ENCODE measurements around the gene PGLYRP4.

The PGLYRP4 gene, protein sequence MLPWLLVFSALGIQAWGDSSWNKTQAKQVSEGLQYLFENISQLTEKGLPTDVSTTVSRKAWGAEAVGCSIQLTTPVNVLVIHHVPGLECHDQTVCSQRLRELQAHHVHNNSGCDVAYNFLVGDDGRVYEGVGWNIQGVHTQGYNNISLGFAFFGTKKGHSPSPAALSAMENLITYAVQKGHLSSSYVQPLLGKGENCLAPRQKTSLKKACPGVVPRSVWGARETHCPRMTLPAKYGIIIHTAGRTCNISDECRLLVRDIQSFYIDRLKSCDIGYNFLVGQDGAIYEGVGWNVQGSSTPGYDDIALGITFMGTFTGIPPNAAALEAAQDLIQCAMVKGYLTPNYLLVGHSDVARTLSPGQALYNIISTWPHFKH

DNA sequence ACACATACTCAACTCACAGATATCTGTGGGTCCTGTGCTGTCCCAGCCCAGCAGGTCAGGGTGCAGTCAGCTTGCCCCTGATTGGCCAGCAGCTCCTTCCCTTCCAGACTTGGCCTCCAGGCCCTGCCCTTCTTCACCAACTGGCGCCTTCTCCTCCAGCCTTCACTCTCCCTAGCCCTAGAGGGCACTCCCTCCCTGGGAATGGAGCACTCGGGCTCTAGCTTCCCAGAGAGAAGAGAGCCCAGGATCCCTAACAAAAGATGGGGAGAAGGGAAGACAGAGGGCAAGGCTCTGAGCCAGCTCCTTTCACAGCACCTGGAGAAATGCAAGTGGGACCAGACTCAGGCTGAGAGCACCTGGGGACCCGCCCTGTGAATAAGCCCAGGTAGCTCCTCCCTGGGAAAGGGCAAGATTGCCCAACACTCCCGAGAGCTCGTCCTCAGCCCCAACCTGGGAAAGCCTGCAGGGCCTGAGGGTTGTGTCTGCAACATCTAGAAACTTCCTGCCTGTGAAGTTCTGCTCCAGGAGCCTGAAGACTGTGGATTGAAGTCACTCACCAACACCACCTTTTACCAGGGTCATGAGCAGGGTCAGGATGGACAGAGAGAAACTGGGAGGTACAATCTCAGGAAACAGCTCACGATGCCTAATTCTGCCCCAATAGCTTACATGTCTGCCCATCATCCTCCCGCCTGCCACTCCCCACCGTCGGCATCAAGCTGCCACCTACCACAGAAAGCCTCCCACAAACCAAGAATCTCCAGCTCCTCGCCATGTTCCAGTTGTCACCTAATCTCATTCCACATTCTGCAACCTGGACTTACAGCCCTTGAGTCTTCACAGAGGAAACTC lies at the start of gene PGLYRP4:
TSS of gene PGLYRP4 (minus strand) at position 331 of the 852 bp plus-strand sequence. CDS start 909 bp downstream, outside the sequence.
- Histone ChIP-seq H3K36me3 (ENCODE audit: control insufficient read depth, insufficient read depth, low read length) (no peaks in the 10 kb centered on the region), H3K4me1 (ENCODE audit: control insufficient read depth, insufficient read depth, low read length) (no peaks in the 10 kb centered on the region), H3K9ac (ENCODE audit: low read length) (no peak within 1 kb of the TSS), H3K4me3 (ENCODE audit: low read length) (no peak within 1 kb of the TSS), H3K27me3 (ENCODE audit: control insufficient read depth, insufficient read depth, low read length) (no peaks in the 10 kb centered on the region), H3K9me3 (ENCODE audit: control insufficient read depth, low read length) (no peaks in the 10 kb centered on the region)

DNA sequence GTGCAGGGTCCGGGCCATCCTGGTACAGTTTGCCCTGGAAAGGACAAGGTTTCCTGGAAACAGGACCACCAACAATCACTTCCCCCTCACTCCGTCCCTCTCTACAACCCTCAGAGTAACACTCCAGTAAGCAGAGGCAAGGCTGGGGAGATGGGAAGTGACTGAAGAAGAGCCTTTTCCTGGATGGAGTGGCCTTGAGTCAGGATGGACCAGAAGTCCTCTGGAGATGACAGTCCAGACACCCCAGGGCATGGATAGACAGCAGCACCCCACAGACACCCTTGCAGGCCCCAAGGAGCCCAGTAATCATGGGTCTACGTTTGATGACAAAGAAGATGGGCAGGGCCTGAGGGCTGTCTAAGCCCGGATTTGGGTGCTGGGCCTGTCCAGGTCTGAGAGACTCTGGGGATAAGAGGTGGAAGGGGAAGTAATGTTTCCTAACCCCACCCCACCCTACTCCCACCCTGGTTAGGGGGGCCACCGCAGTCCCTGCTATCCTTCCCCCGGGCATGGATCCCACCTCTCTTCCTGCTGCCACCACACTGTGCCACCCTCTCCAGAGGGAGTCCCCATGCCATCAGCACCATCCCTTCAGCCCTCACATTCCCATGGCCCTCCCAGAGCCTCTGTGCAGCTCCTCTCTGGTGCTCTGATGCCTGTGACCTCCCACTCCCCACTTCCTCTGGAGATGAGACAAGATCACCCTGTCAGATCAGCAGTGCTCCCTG lies 49.4 kb upstream of the PGLYRP4 start:
- no peak overlapping the region for H3K4me3 ChIP-seq (ENCODE audit: low read length)
- no peaks in the 10 kb centered on the region for H3K9me3 ChIP-seq (ENCODE audit: control insufficient read depth, low read length)
- H3K4me1 ChIP-seq (ENCODE audit: control insufficient read depth, insufficient read depth, low read length) = no peaks in the 10 kb centered on the region
- no peaks in the 10 kb centered on the region for H3K27me3 ChIP-seq (ENCODE audit: control insufficient read depth, insufficient read depth, low read length)
- no peaks in the 10 kb centered on the region for H3K36me3 ChIP-seq (ENCODE audit: control insufficient read depth, insufficient read depth, low read length)
- no peak overlapping the region for H3K9ac ChIP-seq (ENCODE audit: low read length)

DNA sequence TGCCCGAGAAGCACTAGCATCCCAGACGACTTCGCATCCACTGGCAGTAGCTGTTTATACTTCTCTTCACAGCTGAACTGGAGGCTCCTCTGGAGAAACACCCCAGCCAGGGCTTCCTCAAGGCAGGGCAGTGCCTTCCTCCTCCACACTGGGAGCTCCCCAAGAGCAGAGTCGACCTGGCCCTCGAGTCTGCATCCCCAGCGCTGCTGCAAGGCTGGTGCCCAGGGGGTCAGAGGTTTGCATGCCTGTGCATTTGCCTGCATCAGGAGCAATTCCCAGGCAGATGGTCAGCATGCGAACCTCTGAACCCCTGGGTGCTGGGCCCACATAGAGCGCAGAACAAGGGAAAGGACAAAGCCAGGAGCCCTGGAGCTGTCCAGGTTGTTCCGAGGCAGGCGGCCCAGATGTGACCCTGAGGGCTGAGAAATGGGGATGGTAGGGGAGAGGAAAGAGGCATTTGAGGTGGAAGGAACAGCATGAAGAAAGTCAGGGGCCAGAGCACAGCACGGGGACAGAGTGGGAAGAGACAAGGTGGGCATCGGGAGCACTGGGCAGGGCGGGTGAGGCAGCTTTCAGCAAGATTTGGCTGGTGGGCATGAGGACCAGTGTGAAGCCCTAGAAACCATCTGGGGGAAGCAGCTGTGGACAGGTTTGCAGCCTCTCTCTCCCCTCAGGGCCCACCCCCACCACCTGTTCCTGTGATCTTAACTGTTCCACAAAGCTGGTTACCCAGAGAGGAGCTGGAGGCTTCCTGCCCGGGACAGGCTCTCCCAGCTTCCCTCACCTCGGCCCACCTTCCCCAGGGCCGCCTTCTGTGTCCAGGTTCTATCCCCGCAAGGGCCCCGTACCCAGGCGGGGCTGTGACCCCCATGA lies 48.6 kb upstream of the PGLYRP4 start:
- Histone ChIP-seq H3K36me3 (ENCODE audit: control insufficient read depth, insufficient read depth, low read length) (no peaks in the 10 kb centered on the region), H3K9ac (ENCODE audit: low read length) (no peak overlapping the region), H3K4me1 (ENCODE audit: control insufficient read depth, insufficient read depth, low read length) (no peaks in the 10 kb centered on the region), H3K27me3 (ENCODE audit: control insufficient read depth, insufficient read depth, low read length) (no peaks in the 10 kb centered on the region), H3K4me3 (ENCODE audit: low read length) (no peak overlapping the region), H3K9me3 (ENCODE audit: control insufficient read depth, low read length) (no peaks in the 10 kb centered on the region)

DNA sequence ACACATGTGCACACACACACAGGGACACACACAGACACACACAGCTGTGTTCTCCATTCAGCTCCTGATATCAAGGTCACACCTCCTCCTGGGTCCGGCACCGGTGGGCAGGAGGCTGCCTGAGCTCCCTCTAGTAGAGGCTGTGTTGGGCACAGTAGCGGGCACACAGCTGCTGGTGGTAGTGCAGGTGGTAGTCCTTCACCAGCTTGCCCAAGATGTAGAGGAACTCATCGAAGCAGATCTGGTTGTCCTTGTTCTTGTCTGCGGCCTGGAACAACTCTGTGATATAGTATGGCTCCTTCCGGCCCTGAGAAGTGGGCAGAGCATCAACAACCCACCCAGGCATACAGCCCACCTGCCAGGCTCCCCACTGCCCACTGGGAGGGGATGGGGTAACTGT lies 47.8 kb upstream of the PGLYRP4 start:
- H3K4me1 ChIP-seq (ENCODE audit: control insufficient read depth, insufficient read depth, low read length) = no peaks in the 10 kb centered on the region
- no peaks in the 10 kb centered on the region for H3K36me3 ChIP-seq (ENCODE audit: control insufficient read depth, insufficient read depth, low read length)
- no peak overlapping the region for H3K9ac ChIP-seq (ENCODE audit: low read length)
- no peaks in the 10 kb centered on the region for H3K9me3 ChIP-seq (ENCODE audit: control insufficient read depth, low read length)
- H3K4me3 ChIP-seq (ENCODE audit: low read length) = no peak overlapping the region
- no peaks in the 10 kb centered on the region for H3K27me3 ChIP-seq (ENCODE audit: control insufficient read depth, insufficient read depth, low read length)

DNA sequence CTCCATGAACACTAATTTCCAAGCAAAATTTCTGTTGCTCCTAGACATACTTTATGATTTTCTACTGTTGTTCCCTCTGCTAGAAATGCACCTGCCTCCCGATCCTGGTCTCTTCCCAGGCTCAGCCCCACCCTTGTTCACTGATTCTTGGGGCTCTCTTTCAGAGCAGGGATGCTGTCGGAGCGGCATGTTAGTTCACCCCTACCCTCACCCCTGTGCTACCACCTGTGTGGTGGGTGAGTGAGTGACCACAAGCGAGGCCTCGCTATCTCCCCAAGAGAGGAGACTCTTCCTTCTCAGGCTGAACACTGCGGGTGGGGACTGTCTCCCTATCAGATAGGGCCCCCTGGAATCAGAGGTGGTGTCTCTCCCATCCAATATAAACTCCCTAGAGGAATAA lies 47.1 kb upstream of the PGLYRP4 start:
- H3K9me3 ChIP-seq (ENCODE audit: control insufficient read depth, low read length) = no peaks in the 10 kb centered on the region
- H3K27me3 ChIP-seq (ENCODE audit: control insufficient read depth, insufficient read depth, low read length) = no peaks in the 10 kb centered on the region
- no peaks in the 10 kb centered on the region for H3K36me3 ChIP-seq (ENCODE audit: control insufficient read depth, insufficient read depth, low read length)
- no peak overlapping the region for H3K9ac ChIP-seq (ENCODE audit: low read length)
- no peak overlapping the region for H3K4me3 ChIP-seq (ENCODE audit: low read length)
- no peaks in the 10 kb centered on the region for H3K4me1 ChIP-seq (ENCODE audit: control insufficient read depth, insufficient read depth, low read length)

DNA sequence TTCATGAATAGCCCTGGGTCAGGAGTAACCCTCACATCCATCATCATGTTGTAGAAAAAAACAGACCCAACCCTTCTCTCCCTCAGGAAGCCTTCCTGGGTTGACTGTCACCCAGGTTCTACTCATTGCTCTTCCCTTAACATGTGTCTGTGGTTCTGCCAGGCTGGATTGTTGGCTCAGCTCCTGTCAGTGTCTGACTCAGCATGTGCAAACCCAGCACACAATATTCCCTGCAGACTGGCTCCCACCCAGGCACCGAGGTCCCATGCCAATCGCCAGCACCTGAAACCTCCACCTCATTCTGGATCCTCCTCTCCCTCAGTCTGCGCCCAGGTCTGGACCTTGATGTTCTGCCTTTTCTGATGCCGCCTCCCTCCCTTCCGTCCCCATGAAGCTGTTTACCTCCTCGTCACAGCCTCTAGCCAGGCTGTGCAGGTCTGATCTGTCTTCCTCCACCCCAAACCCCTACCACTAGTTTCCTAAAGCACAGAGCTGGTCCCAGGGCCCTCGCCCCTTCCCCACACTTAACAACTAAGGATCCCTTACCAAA lies 46.6 kb upstream of the PGLYRP4 start:
- no peaks in the 10 kb centered on the region for H3K36me3 ChIP-seq (ENCODE audit: control insufficient read depth, insufficient read depth, low read length)
- H3K27me3 ChIP-seq (ENCODE audit: control insufficient read depth, insufficient read depth, low read length) = no peaks in the 10 kb centered on the region
- no peak overlapping the region for H3K4me3 ChIP-seq (ENCODE audit: low read length)
- H3K4me1 ChIP-seq (ENCODE audit: control insufficient read depth, insufficient read depth, low read length) = no peaks in the 10 kb centered on the region
- no peaks in the 10 kb centered on the region for H3K9me3 ChIP-seq (ENCODE audit: control insufficient read depth, low read length)
- H3K9ac ChIP-seq (ENCODE audit: low read length) = no peak overlapping the region

DNA sequence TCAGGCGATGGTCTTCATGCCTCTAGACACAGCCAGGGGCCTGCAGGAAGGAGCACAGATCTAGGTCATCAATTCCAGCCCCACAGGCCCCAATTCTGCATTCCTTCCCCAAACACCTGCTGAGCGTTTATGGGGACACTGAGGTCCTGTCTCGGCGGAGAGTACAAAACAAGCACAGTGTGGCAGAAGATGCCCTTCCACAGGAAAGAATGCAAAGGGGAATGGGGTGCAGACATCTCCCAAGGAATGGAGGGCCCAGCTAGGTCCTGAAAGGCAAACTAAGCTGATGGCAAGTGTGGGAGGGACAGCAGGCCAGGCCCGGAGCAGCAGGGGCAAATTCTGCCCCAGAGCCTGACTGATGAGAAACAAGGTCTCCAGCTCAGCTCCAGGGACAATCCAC lies 45.8 kb upstream of the PGLYRP4 start:
- Histone ChIP-seq H3K4me3 (ENCODE audit: low read length) (no peak overlapping the region), H3K9ac (ENCODE audit: low read length) (no peak overlapping the region), H3K36me3 (ENCODE audit: control insufficient read depth, insufficient read depth, low read length) (no peaks in the 10 kb centered on the region), H3K27me3 (ENCODE audit: control insufficient read depth, insufficient read depth, low read length) (no peaks in the 10 kb centered on the region), H3K4me1 (ENCODE audit: control insufficient read depth, insufficient read depth, low read length) (no peaks in the 10 kb centered on the region), H3K9me3 (ENCODE audit: control insufficient read depth, low read length) (no peaks in the 10 kb centered on the region)

DNA sequence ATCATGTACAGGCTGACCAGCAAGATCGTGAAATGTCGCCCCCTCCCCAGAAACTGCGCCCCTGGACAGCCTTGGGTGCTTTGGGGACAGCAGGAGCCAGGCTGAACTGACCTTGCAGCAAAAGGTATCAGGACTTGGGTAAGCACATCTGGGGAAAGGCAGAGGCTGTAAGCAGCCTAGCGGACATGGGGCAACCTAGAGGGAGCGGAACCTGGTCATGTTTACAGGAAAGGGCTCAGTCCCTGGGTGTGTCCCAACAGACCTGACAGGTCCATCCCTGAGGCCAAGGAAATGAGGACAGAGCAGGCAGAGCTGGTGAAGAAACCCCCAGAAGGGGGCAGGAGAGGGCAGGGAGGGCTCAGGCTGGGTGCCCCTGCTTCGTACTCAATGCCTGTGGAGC lies 45.3 kb upstream of the PGLYRP4 start:
- Histone ChIP-seq H3K27me3 (ENCODE audit: control insufficient read depth, insufficient read depth, low read length) (no peaks in the 10 kb centered on the region), H3K4me1 (ENCODE audit: control insufficient read depth, insufficient read depth, low read length) (no peaks in the 10 kb centered on the region), H3K9ac (ENCODE audit: low read length) (no peak overlapping the region), H3K4me3 (ENCODE audit: low read length) (no peak overlapping the region), H3K9me3 (ENCODE audit: control insufficient read depth, low read length) (no peaks in the 10 kb centered on the region), H3K36me3 (ENCODE audit: control insufficient read depth, insufficient read depth, low read length) (no peaks in the 10 kb centered on the region)

DNA sequence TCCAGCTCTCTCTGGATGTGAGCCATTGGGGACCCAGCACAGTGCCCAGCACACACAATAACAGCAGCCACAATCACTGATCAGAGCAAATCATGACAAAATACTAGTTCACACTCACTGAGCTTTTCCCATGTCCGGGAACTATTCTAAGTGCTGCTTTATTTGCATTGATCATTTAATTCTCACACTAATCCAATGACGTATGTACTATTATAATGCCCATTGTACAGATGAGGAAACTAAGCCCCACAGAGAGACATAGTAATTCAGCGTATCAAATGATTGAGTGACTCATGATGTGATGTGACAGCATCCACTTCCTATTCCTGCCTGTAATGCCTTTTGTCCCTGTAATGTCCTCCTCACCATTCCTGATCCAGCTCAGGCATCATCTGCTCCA lies 44.2 kb upstream of the PGLYRP4 start:
- H3K9me3 ChIP-seq (ENCODE audit: control insufficient read depth, low read length) = no peaks in the 10 kb centered on the region
- H3K27me3 ChIP-seq (ENCODE audit: control insufficient read depth, insufficient read depth, low read length) = no peaks in the 10 kb centered on the region
- H3K4me1 ChIP-seq (ENCODE audit: control insufficient read depth, insufficient read depth, low read length) = no peaks in the 10 kb centered on the region
- H3K36me3 ChIP-seq (ENCODE audit: control insufficient read depth, insufficient read depth, low read length) = no peaks in the 10 kb centered on the region
- no peak overlapping the region for H3K4me3 ChIP-seq (ENCODE audit: low read length)
- H3K9ac ChIP-seq (ENCODE audit: low read length) = no peak overlapping the region

DNA sequence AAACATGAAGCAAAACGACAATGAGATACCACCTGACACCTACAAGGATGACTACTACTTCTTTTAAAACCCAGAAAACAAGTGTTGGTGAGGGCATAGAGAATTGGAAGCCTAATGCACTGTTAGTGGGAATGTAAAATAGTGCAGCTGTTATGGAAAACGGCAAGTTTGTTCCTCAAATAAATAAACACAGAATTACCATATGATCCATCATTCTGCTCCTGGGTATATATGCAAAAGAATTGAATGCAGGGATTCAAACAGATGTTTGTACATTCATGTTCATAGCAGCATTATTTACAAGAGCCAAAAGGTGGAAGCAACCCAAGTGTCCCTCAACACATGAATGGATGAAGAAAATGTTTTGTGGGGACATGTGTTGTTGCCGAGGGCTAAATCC lies 43.6 kb upstream of the PGLYRP4 start:
- Histone ChIP-seq H3K4me1 (ENCODE audit: control insufficient read depth, insufficient read depth, low read length) (no peaks in the 10 kb centered on the region), H3K9ac (ENCODE audit: low read length) (no peak overlapping the region), H3K4me3 (ENCODE audit: low read length) (no peak overlapping the region), H3K9me3 (ENCODE audit: control insufficient read depth, low read length) (no peaks in the 10 kb centered on the region), H3K36me3 (ENCODE audit: control insufficient read depth, insufficient read depth, low read length) (no peaks in the 10 kb centered on the region), H3K27me3 (ENCODE audit: control insufficient read depth, insufficient read depth, low read length) (no peaks in the 10 kb centered on the region)
